GM18502 (cell line): ENCODE data around the gene MEIS1.

Experiments
- ATAC-seq: cut with Tn5 transposase; IDR thresholded peaks from one replicate; pipeline ENCODE4 v1.9.1; 2021; ENCODE audit warnings: mild to moderate bottlenecking; ENCODE audit not compliant: unreplicated experiment, poor library complexity

Gene MEIS1

DNA sequence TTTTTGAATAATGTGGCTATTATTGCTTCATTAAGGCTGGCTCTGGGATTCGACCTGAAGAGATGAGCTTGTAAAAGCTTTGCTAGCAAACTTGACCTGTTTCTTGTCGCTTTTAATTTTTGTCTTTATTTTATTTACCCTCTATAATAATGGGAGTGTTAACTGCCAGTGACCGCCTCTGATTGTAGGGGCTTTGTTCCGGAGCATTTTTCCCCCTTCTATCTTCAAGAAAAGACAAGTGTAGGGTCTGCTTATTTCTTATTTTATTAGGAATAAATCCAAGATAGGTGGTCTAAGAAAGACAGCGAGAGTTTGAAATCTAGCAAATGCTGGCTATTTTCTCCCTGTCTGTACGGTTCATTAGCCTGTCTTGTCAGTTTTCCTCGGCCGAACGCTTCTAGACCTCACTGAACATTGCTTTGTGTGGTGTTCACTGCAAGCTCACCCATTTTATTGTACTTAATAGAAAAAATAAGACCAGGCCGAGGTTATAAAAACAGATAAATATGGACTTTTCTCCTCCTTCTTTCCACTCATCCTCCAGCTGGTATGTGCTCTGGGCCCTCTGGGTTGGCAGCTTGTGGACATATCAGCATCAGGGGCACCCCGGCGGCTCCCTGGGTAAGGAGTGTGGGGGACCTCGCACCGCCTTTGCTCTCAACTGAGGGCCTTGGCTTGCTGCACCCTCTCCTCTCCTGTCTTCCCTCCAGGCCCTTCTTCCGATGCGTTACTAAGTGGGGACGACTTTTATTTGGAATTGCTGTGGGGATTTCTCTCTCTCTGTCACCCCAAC is 8.5 kb downstream of the MEIS1 start:
- no peak for ATAC-seq

DNA sequence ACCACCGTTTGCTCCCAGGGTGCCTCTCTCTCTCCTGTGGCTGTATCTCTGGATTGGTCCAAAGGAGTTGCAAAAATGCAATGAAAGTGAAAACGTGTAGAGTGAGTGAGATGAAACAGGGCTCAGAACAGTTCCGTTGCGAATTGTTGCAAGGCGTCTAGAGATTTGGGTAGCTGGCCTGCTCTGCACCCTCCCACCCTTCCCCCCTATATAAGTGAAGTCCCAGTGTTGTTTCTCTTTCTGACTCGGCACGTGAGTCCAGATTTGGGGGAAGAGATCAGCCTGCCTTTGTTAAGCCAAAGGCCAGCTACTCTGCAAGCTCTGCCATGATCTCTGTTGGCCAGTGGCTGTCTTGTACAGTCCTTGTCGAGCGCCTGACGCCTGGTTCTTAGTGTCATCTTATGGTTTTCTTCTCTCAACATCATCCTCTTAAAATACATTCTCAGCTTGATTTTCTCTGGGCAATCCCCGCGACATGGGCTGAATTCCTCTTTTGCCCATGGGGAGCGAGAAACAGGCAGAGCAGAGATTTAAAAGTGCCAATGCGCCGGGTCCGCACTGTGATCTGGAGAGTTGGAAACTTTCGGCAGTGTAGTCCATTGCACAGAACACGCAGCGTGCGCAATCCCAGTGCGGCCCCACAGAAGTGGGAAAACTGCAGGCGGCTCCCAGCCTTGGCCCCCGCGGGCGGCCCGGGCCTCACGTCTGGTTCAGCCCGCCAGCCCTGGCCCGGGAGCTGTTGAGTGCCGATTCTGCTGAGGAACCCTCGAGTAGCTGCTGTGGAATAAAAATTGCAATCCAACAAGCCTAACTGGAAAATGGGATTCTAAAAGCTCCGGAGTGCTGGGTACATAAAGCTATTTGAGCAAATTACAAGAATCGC is 9.3 kb downstream of the MEIS1 start:
- no peak for ATAC-seq

DNA sequence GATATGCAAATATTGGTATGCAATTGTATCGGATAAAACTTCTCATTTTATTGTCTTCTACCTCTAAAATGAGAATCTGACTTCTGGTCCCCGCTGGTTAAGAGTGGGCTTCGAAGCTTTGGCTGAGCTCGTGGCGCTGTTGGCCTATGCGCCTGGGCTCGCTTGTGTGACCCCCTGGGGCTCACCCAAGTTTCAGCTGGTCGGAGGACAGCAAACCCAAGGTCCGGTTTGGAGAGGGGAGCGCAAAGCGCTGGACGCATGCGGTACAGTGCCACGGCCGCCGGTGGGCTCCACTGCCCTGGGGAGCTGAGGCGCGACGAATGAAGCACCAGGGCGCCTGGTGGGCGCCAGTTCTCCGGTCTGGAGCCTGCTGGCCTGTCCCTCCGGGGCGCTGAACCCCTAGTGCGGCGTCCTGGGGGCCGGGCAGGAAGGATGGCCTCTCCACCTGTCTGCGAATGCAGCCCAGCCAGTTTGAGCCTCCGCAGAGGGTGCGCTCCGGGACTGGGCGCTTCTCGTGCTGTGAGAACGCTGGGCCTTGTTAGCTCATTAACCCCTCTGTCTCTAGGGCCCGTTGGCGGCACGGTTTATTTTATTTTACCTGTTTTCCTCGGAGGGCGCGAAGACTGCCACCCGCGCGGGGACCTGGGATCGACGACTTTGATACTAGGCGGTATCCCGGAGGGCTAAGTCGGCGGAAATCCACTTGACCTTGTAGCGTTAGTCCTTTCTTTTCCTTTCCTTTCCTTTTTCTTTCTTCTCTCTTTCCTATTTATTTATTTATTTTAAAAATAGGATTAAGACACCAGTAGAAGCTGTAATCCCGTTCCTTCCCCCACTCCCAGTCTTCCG is 10.4 kb downstream of the MEIS1 start:
- ATAC-seq, result no peak

DNA sequence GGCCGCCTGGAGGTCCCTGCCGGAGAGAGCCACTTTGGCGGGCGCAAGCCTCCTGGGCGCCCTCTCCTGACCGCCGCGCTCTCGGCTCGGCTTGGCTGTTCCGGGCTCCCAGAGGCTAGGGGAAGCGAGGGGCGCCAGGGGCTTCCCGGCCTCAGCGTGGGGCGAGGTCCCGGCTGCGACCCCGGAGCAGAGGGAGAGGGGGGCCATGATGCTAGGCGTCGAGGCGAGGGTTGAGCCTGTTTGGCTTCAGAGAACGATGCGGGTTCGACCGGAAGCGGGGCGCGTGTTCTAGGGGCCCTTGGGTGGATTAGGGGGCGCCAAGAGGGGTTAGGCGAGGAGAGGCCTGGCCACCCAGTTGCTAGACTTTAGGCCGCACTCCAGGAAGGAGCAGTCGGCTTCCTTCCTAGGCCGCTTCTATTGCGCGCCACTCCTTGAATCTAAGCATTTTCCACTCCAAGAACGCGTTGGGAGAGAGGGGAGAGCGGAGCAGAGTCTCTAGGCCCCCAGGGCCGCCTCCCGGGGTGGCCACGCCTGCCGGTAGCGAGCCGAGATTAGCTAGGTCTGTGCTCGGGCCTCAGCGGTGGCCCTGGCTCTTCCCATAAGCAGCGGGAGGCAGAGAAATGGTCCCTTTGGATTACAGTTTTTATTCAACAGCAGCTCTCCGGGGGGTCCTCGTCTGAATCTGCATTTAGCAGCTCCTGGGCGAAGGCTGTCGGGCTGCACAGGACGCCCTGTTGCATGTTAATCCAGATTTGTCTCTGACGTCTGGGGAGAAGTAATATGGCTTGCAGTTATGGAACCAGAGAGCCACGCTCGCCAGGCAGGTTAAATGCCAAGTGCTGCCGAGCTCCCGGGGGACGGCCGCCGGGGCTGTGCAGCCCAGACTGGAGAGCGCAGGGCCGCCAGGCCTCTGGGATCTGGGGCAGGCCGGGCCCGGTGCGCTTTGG is 11.3 kb downstream of the MEIS1 start:
- ATAC-seq, result no peak

DNA sequence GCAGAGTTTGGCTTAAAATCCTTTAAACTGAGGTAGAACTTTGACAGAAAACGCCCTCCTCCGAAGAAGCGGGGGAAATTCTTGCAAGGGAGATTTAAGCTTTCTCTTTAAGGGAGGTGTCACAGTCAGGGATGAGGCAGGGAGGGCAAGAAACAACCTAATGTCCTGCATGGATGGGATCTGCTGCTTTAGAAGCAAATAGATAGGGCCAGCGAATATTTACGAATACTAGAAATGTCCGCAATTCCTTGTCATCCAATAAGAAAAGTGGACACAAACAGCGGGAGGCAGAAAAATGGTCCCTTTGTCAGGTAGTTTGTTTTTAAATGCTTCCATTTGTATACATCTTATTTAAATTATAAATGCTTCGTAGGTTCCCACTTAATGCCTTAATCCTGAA is 12.0 kb downstream of the MEIS1 start:
- no peak for ATAC-seq

DNA sequence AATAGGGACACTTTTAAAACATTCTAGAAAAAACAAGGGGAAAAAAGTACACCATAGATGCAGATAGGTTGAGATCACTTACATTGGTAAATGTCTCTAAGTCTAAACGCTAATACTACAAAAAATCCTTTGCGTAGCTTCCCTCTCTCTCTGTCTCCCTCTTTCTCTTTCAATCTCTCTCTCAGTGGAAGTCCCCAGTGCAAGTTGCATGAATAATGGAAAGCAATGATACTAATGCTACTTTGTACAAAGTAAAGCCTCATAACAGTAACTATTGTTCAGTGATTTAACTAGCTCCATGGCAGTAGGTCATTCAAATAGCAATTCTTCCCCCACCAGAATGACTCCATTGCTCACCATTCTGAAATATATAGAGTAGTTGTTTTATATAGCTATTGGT is 12.8 kb downstream of the MEIS1 start:
- ATAC-seq, result no peak

DNA sequence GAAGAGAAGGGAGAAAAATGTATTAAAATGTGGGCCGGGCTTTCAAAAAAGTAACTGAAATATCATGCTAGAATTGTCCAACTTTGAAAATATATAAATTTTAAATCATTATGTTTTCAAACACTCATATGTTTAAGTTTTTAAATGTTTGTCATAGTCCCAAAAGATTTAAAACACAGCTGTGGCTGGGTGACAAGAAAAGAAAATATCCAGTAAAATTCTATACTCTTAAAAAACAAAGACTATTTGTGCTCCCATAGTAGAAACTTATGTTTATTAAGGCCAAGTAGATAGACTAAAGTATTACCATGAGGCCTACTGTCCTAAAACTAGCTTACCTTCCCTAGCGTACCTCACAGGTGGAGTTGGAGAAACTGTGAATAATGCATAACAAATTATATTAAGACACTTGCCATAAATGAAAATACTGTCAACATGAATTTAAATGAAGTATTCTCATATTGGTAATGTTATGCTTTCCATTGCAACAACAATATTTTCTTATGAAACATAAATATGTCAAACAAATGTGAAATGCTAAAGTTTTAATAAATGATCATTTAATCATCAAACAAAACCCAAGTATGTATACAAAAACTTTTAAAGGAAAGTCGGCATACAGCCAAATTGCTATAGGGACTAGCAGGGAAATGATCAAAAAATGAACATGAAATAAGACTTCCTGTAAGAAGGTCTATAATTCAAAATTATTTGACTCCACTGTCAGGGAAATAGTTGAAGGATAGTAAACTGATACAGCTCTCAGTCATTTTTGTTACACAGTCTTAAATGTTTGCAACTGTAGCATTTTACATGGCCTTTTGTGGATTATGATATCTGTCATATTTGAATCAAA is 13.4 kb downstream of the MEIS1 start:
- no peak for ATAC-seq

DNA sequence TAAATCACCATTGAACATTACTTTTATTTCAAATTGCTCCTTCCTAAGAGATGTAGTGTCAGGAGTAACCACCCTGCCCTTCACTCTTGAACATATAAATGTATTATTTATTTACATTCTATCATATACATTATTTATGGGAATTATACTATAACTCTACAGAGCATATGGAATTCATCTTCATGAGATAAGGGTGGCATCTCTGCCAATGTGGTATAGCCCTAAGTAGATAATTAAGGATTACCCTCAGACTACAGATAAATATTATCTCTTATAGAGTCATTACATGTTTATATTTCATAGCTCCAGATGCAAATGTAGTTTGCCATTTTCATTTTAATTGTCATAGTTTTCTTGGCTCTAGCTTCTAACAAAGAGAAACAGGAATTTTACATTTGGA is 17.3 kb downstream of the MEIS1 start:
- no peak for ATAC-seq

DNA sequence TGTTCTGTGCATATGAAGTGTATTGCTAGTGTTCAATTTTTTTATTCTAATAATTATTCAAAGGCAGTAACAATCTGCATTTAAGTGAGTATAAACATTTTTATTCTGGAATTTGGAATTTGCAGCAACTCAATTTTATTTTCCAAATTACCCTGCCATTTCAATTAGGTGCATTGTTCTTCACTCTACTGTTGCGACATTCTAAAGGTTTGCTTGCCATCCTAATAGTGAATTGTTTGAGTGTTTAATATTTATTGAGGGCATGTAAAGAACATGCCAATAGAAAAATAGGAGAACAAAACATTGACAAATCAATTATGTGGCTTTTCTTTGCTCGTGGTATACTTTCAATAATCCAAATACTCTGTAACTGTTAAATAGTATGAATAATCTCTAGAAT is 18.0 kb downstream of the MEIS1 start:
- ATAC-seq, result no peak

DNA sequence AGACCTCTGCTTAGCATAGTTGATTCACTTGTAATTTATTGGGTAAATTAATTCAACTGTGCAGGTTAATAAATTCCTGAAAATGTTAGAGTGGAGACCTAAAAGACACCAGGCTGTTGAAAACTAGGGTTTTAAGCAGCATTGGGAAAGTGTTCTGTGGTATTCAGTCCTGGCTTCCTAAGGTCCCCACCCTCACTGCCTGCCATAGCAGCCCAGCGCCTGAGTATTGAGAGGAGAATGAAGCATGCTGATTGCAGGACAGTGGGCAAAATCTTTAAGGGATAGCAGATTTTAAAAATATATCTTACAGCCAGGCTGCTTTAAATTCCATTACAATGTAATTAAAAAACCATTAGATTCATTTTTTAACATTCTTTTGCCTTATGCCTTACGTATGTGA is 20.6 kb downstream of the MEIS1 start:
- no peak for ATAC-seq

DNA sequence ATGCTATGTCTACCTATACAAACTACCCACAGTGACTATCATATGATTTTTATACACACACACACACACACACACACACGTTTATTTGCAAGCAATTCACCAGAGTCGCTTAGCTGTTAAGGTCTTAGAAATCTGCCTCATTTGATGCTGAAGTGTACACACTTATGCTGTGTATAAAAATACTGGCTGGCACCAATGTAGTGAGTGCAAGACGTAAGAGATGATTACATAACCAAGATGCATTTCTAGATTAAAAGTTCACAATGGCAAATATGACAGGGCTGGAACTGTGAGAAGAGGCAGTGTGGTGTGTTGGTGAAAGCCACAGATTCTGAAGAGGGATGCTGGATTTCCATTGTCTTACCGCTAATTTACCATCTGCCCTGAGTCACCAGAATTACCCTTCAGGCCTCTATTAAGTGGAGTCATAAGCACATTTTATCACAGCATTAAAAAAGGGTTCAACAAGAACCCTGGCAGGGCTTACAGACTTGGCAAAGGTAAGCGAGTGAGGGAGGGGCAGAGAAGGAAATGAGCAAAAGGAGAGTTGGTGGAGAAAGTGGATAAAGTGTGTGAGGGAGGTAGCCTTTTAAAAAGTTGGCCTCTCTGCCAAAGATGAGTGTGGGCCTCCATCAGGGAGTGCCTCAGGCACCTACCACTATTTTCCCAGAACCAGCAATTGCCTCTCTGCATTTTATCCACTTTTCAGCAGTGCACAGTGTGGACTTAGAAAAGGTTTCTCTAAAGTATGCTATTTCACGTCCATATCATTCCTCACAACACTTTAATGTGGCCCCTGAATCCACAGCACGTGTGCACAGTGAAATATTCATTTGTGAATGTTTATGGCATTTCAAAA is 21.5 kb downstream of the MEIS1 start:
- no peak for ATAC-seq

DNA sequence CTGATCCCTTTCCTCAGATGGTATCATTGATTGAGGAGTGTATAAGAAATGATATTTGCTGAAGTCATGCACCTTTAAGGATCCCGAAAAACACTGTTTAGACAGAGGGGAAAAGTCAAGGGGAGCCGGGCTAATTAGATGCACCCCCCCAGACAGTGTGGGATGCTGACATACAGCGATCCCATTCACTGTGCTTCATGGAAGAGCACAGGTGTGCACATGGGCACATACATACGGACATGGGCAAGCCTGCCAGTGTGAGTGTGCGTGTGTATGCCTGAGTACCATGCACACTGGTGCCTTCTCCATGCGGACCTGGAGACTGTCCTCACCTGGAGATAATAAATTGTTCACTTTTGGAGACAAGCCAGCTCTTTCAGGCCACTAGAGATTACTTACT is 22.6 kb downstream of the MEIS1 start:
- no peak for ATAC-seq

DNA sequence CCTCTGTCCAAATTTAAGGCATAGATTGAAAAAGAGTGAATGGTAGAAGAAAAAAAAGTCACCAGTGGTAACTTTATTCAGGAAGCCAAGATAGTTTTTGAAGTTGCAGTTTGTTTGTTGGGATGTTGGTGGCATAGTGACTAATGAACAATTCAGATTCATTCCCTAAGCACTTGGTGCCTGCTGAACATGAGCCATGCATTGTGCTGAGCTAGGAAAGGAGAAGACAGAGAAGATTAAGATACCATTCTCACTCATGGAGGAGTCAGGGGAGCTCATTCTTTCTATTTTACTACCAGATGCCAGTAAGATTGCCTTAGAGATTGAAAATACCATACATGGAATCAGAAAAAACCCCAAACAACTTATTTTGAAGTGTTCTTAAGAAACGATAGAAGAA is 25.1 kb downstream of the MEIS1 start:
- no peak for ATAC-seq

DNA sequence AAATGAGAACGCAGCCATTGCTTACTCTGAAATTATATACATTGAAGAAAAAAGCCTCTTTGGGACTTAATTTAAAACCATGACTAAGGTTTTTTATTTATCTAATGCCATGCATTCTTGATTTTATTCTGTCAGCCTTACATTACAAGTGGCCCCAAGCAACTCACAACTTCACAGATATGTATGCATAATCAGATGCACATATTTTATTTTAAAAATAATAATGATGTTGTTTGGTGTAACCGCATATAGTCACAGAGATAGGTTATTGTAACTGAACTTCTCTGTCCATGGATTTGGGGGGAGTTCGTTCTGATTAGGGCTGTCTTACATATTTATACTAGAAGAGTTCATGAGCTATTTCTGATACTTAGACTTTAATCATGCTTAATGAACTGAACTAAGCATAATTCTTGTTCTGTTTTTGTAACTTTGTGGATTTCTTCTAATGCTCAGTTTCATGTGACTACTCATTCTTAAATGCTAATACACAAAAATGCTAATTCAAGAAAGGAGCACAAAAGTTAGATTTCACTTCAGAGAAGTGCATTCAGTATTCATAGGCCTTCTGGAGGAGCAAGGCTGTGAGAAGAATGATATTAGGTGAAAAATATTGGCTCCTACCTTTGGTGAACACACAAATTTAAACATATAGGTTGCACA is 26.2 kb downstream of the MEIS1 start:
- ATAC-seq, result no peak

DNA sequence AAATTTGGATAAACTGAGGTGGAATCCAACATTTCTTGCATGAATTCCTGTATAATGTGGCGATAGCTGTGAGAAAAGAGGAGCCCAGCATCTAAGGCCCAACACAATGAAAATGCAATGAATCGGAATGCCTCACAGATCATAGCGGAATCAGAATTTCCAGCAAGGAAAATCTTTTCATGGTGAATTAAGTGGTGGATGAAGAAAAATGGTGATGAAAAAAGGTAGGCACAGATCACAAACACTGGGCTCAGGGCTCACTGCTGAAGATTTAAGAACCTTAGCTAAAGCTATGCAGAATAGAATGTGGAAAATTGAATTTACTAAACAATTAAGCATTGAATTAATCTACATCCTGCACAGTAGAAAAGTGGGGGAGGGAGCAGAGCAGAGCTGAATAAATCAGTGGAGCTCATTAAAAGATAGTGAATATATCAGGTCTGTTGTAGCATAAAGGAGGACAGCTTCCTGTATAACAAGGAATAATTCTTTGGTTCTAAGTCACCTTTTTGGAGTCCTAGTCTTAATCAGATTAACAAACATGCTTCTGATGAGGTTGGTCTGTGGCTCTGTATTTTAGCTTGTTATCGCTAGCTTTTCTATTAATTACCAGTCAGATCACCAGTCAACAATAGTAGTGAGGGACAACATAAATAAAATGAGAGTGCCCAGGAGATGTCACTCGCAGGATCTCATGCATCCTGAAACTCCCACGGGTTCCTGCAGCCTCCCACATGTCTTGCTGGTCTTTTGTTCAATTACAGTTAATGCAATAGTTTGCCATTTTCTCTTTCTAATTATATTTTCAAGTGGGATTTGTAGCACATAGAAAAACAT is 27.0 kb downstream of the MEIS1 start:
- no peak for ATAC-seq

DNA sequence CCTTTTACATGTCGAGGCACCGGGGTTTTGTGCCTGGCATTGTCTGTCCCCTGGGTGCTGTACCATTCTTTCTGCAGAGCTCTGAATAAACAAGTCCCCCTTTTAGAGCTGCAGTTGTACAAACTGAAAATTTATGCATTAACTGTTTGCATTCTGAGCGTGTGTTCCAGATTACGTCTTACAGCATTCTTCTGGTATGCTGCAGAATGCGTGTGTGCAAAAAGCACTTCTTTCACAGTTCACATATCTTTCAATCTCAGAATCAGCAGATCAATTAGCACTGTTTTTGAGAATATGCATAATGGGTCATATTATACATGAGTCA is 27.5 kb downstream of the MEIS1 start:
- no peak for ATAC-seq
